Measurements from ENCODE around the gene CPT1C. TPM values are rescaled to one million over a fixed set of nuclear protein-coding genes. Genes with fewer than 3 reads are reported as not detected.

CPT1C gene
- total and polyA plus RNA-seq, 4 donors: 0.37 to 0.75 (median 0.59) TPM

DNA sequence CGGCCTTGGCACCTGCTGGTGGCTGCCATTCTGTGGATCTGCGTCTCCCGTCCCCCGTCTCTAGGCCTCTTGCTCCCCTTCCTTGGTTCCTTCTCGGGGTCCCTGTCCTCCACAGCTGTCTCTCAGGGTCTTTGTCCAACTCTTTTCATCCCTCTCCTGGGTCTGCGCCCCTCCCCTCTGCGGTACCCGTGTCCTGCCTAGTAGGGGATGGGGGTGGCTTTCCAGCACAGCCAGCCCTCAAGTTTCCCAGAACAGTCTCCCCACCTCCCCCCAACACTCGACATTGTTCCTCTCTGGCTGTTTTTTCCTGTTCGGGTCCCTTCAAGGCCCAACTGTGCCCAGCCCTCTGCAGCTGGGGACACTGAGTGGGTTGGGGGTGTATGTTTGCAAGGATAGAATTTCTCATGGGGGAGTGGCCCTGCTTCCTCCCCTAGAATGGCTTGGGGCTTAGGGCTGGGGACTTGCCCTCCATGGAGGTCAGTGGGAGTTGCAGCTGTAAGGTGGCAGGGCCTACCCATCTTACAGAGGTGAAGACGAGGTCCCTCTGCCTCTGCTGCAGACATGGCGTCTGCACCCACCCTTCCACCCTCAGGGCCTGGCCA is 2.3 kb upstream of the CPT1C start:
- Histone ChIP-seq H3K9ac (ENCODE audit: low read depth in 1 of 2, low read length in 2 of 2) (no peak overlapping the region), H3K4me1 (ENCODE audit: control insufficient read depth in 4 of 4, insufficient read depth in 4 of 4, low read length in 3 of 4) (peaks cover 3 to 36% (median 16%) of the 10 kb centered on the region in 4 donors)
- WGBS: 83% methylated on average over 12 of the region's 12 CpGs

More for the DNA sequence above, 2.3 kb upstream of the CPT1C start:
- Histone ChIP-seq H3K27ac (ENCODE audit: low read depth in 1 of 2, low read length in 2 of 2) (peak overlapping the region in 1 of 2 donors; percentile 12), H3K27me3 (ENCODE audit: control insufficient read depth in 4 of 4, insufficient read depth in 4 of 4, low read length in 3 of 4) (no peaks in the 10 kb centered on the region), H3K4me3 (ENCODE audit: low read depth in 1 of 3, low read length in 3 of 3) (no peak overlapping the region), H3K36me3 (ENCODE audit: control insufficient read depth in 4 of 4, insufficient read depth in 3 of 4, low read depth in 1 of 4, low read length in 3 of 4) (peaks cover 0 to 36% (median 9%) of the 10 kb centered on the region in 4 donors), H3K9me3 (ENCODE audit: control insufficient read depth in 4 of 4, low read length in 3 of 4) (no peaks in the 10 kb centered on the region)
- no peak for DNase-seq (ENCODE audit: low spot score)
- no peak for TF ChIP-seq HNF4A (conservative IDR thresholded peaks at IDR 0.05)
- no peak for TF ChIP-seq ATF3 (IDR thresholded peaks at IDR 0.05)
- no peak for TF ChIP-seq FOXA2 (IDR thresholded peaks at IDR 0.05)
- no peak for TF ChIP-seq CTCF (IDR thresholded peaks at IDR 0.05; ENCODE audit: low read depth, low read length, missing input control)
- TF ChIP-seq, protein P1, sequence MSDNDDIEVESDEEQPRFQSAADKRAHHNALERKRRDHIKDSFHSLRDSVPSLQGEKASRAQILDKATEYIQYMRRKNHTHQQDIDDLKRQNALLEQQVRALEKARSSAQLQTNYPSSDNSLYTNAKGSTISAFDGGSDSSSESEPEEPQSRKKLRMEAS (IDR thresholded peaks at IDR 0.05): no peak
- TF ChIP-seq TAF1 (conservative IDR thresholded peaks at IDR 0.05): no peak
- no peak for TF ChIP-seq FOXA1 (IDR thresholded peaks at IDR 0.05)
- no peak for TF ChIP-seq RAD21 (IDR thresholded peaks at IDR 0.05)
- TF ChIP-seq NR2F2 (IDR thresholded peaks at IDR 0.05): no peak
- TF ChIP-seq GABPA (IDR thresholded peaks at IDR 0.05 in 1 of 2, conservative IDR thresholded peaks at IDR 0.05 in 1 of 2): no peak
- no peak for TF ChIP-seq SP1 (IDR thresholded peaks at IDR 0.05)
- no peak for TF ChIP-seq ZBTB33 (IDR thresholded peaks at IDR 0.05)
- no peak for TF ChIP-seq HNF4G (IDR thresholded peaks at IDR 0.05)
- TF ChIP-seq, protein P2, sequence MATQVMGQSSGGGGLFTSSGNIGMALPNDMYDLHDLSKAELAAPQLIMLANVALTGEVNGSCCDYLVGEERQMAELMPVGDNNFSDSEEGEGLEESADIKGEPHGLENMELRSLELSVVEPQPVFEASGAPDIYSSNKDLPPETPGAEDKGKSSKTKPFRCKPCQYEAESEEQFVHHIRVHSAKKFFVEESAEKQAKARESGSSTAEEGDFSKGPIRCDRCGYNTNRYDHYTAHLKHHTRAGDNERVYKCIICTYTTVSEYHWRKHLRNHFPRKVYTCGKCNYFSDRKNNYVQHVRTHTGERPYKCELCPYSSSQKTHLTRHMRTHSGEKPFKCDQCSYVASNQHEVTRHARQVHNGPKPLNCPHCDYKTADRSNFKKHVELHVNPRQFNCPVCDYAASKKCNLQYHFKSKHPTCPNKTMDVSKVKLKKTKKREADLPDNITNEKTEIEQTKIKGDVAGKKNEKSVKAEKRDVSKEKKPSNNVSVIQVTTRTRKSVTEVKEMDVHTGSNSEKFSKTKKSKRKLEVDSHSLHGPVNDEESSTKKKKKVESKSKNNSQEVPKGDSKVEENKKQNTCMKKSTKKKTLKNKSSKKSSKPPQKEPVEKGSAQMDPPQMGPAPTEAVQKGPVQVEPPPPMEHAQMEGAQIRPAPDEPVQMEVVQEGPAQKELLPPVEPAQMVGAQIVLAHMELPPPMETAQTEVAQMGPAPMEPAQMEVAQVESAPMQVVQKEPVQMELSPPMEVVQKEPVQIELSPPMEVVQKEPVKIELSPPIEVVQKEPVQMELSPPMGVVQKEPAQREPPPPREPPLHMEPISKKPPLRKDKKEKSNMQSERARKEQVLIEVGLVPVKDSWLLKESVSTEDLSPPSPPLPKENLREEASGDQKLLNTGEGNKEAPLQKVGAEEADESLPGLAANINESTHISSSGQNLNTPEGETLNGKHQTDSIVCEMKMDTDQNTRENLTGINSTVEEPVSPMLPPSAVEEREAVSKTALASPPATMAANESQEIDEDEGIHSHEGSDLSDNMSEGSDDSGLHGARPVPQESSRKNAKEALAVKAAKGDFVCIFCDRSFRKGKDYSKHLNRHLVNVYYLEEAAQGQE (IDR thresholded peaks at IDR 0.05): no peak
- no peak for TF ChIP-seq JUND (IDR thresholded peaks at IDR 0.05)

Data from liver (tissue), 9 donors.